DMS114 treated with DMSO at 0.1 percent for 48 hours (cell line): ENCODE data around the gene GDPD2.
"Not testable (repeated sequence)": the region's sequence is repeated elsewhere in the genome, so short reads cannot be mapped to it uniquely, and the experiment has no call there.

Experiments used
- DNase-seq: peaks from one replicate; lab custom pipeline; 2025; ENCODE audit not compliant: unreplicated experiment; lab: John Stamatoyannopoulos, UW

The GDPD2 gene

DNA sequence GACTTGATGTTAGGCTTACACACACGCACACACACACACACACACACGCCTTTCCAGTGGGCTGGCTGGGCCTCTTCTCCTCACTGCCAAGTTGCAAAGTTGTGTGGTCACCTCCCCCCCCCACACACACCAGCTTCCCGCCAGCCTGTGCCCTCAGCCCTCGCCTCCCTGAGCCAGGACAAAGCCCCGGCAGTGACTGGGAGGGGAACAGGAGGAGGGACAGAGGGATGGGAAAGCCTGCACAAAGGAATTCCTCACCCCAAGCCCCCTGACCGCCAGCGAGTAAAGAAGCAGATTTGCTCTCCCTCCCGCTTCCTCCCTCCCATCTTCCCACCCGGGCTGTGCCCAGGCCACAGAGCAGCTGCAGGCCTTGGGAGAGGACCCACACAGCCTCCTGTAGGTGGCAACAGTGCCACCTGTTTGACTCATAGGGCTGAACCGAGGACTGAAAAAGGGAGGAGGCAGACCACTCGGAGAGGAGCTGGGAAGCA lies at the start of gene GDPD2:
TSS of gene GDPD2 (plus strand) at position 464 of the 491 bp plus-strand sequence. CDS start 1,671 bp downstream, outside the sequence.
- DNase-seq, result peak; percentile 7

- no peak for DNase-seq
These were observed 36.9 kb upstream of the GDPD2 start for GRCh38 chrX:70386235-70386634.

GRCh38 chrX:70398899-70399298 lies 24.2 kb upstream of the GDPD2 start:
- no peak for DNase-seq

DNA sequence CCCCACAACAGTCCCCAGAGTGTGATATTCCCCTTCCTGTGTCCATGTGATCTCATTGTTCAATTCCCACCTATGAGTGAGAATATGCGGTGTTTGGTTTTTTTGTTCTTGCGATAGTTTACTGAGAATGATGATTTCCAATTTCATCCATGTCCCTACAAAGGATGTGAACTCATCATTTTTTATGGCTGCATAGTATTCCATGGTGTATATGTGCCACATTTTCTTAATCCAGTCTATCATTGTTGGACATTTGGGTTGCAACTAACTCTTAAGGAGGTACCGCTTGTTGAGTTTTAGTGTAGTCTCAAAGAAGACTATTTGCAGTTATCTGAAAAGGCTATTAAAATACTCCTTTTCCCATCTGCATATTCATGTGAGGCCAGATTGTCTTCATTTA lies 22.9 kb upstream of the GDPD2 start:
- DNase-seq, result not testable (repeated sequence)

GRCh38 chrX:70402721-70403120 lies 20.4 kb upstream of the GDPD2 start:
- no peak for DNase-seq

- no peak for DNase-seq
These were observed 18.1 kb upstream of the GDPD2 start for GRCh38 chrX:70405003-70405402.

- no peak for DNase-seq
These were observed 12.2 kb upstream of the GDPD2 start for GRCh38 chrX:70410921-70411320.

GRCh38 chrX:70411475-70411874 lies 11.6 kb upstream of the GDPD2 start:
- no peak for DNase-seq

DNA sequence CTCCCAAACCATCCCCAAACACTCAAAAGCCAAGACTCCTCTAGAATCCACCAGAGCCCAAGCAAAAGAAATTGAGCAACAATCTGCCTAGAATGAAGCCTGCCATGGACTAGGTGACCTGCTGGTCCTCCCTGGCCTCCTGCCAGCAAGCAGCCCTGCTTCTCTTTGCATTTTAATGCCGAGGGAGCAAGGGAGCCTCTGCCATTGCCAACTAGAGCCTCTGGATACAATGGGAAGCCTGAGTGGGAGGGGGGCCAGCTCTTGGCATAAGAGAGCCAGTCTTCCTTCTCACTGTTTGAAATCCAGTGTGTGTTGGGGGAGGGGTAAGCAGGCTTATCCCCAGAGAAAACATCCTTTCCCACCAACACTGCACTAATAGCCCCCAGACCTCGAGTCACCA lies 1.5 kb upstream of the GDPD2 start:
- no peak for DNase-seq

DNA sequence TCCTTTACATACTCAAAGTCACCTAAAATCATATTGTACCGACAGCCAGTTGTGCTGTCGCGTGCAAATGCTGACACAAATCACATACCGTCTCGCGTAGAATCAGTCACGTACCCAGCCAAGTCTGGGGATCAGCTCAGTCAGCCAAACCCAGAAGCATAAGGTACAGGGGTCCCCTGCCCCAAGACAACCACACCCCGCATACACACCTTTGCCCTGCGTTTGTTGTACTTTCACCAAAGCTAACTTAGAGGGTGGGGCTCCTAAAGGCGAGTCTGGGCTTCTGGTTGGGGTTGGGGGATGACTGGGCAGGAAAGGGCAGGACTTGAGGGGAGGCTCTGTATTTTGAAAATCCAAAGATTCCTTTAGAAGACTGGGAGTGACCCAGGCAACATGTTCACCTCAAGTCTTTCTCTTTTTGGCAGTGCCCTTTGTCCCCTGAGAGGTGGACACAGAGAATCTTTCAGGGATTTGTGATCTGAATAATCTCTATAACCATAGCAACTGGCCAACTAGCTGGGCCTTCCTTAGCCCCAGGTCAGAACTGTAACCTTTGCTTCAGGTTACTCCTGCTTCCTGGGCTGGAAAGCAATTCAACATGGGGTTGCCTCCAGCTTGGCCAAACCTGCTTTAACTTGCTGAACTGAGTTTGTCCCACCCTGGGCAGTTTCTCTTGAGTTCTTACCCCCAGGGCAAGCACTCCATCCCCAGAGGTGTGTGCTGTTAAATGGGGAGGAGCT lies 992 bp downstream of the GDPD2 start:
- no peak for DNase-seq

DNA sequence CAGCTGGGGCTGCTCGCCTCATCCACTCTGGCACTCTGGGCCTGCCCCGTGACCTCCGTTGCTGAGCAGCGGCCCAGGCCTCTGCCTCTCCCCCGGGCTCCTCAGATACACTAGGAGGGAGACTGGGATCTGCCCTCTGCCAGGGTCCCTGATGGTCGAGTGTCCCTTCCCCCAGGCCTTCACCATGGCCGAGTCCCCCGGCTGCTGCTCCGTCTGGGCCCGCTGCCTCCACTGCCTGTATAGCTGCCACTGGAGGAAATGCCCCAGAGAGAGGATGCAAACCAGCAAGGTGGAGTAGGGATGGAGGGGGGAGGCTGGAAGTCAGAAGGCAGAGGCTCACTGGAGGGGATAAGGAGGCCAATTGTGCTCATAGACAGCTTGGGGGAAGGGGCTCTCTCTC lies 1.7 kb downstream of the GDPD2 start:
- DNase-seq, result no peak

GRCh38 chrX:70426286-70427278 lies 3.5 kb downstream of the GDPD2 start:
- no peak for DNase-seq

GRCh38 chrX:70427365-70427764 lies 4.3 kb downstream of the GDPD2 start:
- DNase-seq, result no peak

- no peak for DNase-seq
These were observed 6.6 kb downstream of the GDPD2 start for GRCh38 chrX:70429759-70430158.

GRCh38 chrX:70432936-70433847 lies 10.1 kb downstream of the GDPD2 start:
- no peak for DNase-seq

DNA sequence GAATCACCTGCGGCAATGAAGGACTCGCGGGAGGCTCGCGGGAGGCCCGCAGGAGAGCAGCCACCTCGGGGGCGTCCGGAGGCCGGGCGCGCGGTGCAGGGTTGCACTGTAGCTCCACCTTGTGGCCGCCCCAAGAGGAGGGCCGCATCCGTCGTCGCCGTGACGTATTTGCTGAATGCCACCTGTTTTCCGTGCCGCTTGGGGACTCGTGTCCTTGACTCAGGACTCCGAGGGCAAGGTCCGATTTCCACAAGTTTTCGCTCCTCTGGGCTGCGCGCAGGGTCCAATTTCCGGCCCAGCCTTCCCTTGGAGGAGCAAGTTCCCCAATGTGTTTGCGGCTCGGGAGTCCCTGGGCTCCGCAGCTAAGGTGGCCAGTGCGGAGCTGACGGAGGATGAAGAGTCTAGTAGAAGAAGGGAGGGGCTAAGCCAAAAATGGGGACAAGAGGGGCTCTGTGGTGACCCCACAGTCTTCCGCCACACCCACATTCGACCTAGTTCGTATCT lies 10.8 kb downstream of the GDPD2 start:
- DNase-seq, result peak; percentile 23

GRCh38 chrX:70434352-70434866 lies 11.3 kb downstream of the GDPD2 start:
- DNase-seq, result peak; percentile 72

DNA sequence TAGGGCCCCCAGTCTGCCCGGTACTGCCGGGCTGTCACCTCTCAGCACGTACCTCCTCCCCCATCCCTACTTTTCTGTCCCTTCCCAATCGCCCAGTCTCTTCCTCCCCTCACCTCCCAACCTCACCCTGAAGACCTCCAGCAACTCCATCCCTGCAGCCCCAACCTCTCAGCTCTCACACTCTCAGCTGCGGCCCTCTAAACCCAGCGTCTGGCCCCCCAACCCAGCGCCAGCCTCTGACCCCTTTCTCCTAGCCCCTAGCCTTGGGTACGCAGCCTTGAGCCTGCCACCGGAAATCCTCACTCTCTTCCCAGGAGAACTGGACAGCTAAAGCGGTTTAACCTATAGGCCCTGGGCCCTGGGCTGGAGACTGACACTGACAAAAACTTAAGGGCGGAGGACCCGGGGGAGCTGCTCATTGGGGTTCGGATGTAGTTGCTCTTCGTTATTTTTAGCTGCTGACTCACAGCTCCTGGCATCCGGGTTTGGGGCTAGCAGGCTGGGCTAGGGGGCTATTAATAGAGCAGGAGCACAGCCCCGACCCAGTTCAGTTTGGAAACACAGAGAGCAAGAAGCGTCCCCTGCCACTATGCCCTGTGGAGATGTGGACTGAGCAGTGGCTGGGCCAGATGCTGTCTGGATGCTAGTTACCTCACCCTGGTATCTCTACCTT lies 11.9 kb downstream of the GDPD2 start:
- DNase-seq, result no peak

GRCh38 chrX:70436343-70436742 lies 13.2 kb downstream of the GDPD2 start:
- DNase-seq, result no peak

DNA sequence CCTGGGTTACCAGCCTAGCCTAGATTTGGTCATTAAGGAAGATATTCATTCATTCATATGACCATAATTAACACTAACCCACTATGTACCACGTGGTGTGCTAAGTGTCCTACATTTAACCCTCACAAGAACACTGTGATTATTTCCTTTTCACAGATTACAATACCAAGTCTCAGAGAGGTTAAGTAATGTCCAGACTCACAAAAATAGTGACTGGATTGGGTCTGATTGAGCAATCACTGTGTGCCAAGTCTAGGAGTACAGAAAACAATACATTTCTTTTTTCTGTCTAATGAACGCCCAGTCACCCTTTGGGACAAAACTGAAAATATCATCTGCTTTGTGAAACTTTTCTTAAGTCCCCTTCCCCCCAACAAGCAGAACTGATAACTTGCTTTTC lies 13.9 kb downstream of the GDPD2 start:
- no peak for DNase-seq
